CD4-positive, alpha-beta T cell treated with Interleukin-21 for 1 hour (primary cell): ENCODE results near the gene ITGA2B.
"Not testable (repeated sequence)": the region's sequence is repeated elsewhere in the genome, so short reads cannot be mapped to it uniquely, and the experiment has no call there.

Experiments
- DNase-seq: peaks from one replicate; pipeline ENCODE4 v3.0.0-alpha.2; 2020

The ITGA2B gene

DNA sequence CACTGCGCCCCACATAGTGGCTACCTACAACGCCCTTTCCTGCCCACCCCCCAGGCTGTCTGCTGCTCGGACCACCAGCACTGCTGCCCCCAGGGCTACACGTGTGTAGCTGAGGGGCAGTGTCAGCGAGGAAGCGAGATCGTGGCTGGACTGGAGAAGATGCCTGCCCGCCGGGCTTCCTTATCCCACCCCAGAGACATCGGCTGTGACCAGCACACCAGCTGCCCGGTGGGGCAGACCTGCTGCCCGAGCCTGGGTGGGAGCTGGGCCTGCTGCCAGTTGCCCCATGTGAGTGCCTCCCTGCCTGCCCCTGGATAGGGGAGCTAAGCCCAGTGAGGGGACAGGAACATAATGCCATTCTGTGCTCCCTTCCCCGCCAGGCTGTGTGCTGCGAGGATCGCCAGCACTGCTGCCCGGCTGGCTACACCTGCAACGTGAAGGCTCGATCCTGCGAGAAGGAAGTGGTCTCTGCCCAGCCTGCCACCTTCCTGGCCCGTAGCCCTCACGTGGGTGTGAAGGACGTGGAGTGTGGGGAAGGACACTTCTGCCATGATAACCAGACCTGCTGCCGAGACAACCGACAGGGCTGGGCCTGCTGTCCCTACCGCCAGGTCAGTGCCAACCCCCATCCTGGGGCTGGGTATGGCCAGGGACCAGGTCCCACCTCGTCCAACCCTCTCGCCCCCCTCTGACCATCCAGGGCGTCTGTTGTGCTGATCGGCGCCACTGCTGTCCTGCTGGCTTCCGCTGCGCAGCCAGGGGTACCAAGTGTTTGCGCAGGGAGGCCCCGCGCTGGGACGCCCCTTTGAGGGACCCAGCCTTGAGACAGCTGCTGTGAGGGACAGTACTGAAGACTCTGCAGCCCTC, 37.3 kb downstream of the ITGA2B start:
- DNase-seq: no peak

DNA sequence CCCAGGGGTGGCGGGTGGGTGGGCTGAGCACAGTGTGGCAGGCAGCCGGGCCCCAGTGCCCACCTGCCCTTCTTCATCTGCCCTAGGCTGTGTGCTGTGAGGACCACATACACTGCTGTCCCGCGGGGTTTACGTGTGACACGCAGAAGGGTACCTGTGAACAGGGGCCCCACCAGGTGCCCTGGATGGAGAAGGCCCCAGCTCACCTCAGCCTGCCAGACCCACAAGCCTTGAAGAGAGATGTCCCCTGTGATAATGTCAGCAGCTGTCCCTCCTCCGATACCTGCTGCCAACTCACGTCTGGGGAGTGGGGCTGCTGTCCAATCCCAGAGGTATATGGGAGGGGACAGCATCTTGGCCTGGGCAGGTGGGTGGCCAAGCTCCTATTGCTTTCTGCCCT, 38.0 kb downstream of the ITGA2B start:
- DNase-seq: no peak

DNA sequence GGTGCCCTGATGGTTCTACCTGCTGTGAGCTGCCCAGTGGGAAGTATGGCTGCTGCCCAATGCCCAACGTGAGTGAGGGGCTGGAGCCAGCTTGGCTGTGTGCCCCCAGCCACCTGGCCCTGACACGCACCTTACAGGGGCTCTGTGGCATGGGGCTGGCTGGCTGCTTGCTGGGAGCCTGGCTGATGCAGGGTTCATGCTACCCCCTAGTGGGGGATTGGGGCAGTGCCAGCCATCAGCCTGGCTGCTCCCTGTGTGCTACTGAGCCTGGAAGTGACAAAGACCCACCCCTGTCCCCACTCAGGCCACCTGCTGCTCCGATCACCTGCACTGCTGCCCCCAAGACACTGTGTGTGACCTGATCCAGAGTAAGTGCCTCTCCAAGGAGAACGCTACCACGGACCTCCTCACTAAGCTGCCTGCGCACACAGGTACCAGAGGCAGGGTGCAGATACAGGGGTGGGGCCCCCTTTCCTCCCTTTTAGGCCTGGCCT, 38.7 kb downstream of the ITGA2B start:
- peak; percentile 75 for DNase-seq

DNA sequence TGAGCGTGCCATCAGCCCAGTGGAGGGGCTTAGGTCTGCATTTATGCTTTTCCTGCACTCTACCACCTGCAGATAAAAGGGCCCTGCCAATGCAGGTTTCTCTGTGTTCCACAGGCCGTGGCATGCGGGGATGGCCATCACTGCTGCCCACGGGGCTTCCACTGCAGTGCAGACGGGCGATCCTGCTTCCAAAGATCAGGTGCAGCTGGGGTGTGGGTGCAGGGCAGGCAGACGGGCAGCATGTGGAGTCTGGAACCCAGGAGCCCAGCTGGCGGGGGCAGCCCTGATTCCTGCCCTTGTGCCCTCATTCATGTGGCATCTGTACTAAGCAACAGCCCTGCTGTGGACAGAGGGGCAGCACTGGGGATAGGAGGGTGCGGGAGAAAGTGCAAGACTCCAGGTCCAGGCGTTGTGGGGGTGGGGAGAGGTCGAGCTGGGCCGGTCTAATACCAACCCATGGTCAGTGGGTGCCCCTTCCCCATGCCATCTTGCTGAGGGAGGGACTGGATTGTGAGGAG, 39.8 kb downstream of the ITGA2B start:
- DNase-seq: no peak

DNA sequence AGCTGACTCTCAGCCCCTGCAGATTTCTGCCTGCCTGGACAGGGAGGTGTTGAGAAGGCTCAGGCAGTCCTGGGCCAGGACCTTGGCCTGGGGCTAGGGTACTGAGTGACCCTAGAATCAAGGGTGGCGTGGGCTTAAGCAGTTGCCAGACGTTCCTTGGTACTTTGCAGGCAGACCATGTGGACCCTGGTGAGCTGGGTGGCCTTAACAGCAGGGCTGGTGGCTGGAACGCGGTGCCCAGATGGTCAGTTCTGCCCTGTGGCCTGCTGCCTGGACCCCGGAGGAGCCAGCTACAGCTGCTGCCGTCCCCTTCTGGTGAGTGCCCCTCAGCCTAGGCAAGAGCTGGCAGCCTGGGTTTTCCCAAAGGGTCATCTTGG, 40.5 kb downstream of the ITGA2B start:
- DNase-seq: no peak

DNA sequence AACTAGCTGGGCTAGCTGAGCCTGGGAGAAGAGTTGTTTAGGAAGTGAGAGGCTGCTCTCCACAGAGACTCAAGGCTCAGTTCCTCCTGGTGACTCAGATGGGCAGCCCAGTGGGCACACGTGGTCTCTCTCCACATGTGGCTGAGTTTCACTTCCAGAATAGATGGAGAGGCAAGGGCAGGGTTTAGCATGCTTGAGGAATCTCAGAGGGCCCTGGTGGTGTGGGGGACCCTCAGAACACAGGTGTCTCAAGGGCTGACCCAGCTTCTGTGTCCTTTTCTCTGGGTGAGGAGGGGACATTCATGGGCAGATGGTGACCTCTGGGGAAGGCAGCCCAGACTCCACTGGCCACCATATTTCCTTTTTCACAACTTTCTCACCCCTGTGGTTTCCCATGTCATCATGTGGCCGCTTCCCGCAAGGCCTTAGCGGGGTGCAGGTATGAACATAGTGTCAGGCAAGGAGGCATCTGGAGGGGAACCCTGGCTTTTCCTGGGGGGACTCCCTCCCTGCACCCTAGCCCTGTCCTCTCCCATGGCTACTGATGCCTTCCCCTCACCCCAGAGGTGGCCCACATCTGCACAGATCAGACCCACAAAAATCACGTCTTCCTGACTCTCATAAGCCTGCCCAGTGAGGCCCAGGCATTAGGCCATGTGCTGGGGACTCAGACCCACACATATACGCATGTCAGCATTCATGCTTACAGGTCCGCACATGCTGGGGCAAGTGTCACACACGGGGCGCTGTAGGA, 41.0 kb downstream of the ITGA2B start:
- peak; percentile 29 for DNase-seq

DNA sequence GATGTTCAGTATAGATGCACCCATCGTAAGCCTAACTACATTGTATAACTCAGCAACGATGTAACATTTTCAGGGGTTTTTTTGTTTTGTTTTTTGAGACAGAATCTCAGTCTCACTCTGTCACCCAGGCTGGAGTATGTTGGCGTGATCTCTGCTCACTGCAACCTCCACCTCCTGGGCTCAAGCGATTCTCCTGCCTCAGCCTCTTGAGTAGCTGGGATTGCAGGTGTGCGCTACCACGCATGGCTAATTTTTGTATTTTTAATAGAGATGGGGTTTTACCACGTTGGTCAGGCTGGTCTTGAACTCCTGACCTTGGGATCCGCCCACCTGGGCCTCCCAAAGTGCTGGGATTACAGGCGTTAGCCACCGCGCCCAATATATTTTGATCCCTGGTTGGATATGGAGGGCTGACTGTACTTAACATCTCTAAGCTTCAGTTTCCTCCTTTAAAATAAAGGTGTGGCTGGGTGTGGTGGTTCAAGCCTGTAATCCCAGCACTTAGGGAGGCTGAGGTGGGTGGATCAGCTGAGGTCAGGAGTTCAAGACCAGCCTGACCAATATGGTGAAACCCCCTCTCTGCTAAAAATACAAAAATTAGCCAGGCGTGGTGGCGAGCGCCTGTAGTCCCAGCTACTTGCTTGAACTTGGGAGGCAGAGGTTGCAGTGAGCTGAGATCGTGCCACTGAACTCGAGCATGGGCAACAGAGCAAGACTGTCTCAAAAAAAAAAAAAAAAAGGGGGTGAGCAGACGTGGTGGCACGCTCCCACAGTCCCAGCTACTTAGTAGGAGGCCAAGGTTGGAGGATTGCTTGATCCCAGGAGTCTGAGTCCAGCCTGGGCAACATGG, 42.0 kb downstream of the ITGA2B start:
- not testable (repeated sequence) for DNase-seq

DNA sequence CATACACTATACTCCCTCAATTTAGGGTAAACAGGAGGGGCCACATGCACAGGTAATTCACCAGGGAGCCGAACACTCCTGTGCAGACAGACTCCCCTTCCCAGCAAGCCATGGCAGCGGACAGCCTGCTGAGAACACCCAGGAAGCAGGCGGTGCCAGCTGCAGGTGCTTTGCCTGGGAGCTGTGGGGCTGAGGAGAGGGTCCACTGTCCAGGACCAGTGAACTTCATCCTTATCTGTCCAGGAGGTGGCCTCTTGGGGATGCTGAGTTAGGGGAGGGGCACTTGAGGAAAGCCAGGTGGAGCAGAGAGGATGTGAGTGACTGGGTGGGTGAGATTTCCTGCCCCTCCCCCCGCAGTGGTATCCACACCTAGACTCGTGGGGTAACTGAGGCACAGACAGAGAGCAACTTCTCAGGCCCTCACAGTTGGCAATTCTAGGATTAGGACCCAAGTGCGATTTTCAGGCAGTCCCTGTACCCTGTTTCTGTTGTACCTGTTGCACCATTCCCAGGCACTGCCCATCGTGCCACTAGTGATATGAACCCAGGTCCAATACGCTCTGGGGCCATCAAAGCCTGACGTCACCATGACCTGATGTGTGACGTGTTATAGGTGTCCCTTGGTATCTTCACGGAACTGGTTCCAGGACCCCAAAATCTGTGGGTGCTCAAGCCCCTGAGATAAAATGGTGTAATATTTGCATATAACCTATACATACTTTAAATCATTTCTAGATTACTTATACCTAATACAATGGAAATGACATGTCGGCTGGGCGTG, 43.2 kb downstream of the ITGA2B start:
- no peak for DNase-seq

DNA sequence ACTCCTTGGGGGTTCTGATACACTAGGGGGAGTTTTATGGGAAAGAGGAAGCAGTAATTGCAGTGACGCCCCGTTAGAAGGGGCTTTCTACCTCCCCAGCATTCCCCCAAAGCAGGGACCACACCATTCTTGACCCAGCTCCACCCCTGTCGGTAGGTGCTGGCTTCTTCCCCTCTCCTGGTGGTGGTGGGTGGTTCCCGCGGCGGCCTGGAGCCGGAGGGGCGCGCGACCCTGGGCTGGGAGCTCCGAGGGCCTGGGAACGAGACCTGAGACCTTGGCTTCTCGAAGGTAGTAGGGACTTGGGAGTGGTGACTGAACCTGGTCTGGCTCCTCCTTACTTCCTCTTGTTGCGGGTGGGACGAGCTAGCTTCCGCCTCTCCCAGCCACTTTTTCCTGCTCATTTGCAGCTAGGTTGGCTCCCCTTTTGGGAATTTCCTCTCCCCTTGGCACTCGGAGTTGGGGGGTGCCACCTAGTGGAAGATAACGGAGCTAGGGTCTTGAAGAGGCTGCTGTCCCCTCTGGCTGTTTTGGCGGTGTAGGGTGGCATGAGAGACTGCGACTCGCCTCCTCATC, 43.9 kb downstream of the ITGA2B start:
- DNase-seq: peak; percentile 57

DNA sequence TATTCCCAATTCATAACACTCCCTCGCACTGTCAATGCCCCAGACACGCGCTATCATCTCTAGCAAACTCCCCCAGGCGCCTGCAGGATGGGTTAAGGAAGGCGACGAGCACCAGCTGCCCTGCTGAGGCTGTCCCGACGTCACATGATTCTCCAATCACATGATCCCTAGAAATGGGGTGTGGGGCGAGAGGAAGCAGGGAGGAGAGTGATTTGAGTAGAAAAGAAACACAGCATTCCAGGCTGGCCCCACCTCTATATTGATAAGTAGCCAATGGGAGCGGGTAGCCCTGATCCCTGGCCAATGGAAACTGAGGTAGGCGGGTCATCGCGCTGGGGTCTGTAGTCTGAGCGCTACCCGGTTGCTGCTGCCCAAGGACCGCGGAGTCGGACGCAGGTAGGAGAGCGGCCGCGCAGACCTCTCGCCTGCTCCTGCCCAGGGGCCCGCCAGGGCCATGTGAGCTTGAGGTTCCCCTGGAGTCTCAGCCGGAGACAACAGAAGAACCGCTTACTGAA, 44.5 kb downstream of the ITGA2B start, which contains the start of gene GRN:
GRN (plus strand) TSS at position 364 of the 515 bp plus-strand sequence. CDS start 3,863 bp downstream, outside the sequence.
- peak; percentile 90 for DNase-seq

DNA sequence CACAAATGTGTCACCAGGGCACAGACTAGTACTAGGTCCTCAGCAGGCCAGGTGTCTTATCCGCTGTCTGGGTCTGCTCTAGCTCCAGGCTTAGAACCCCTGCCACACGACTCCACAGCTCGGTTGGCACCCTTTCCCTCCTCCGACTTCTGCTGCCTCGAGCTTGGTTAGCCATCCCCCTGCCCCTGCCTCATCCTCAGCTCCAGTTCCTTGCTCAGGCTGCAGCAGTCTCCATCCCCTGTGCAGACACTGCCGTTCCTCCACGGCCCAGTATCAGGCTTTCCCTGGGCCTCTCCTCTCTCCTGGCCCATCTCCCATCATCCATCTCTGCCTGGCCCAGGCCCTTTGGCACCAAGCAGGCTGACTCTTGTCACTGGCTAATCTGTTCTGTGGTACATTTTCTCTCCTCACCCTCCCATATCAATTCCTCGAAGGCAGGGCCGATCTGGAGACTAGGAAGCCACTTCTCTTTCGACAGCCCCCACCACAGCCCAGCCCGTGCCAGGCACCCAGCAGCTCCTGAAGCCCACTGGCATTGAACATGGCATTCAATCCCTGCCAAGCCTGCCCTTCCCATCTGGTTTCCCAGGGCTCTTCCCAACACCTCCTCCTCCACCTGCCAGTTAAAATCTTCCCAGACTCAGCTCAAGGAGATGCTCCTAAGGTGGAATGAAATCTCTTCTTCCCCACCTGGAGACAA, 45.8 kb downstream of the ITGA2B start:
- no peak for DNase-seq

DNA sequence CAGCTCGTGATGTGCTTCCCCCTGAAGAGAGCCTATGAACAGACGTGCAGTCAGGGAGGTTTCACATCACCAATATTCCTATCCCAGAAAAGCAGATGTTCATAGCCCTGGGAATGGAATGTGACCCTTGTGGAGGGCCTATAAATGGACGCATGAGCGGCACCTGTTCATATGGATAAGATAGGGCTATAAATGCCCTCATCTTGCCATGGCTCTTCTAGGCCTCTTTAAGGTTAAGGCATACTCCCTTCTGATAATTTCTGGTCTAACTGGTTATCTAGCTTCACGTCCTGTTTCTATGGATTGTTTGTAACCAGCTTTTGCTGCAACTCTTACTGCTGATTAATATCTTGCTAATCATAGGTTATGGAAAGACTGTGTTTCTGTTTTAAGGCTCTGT, 48.9 kb downstream of the ITGA2B start:
- not testable (repeated sequence) for DNase-seq

DNA sequence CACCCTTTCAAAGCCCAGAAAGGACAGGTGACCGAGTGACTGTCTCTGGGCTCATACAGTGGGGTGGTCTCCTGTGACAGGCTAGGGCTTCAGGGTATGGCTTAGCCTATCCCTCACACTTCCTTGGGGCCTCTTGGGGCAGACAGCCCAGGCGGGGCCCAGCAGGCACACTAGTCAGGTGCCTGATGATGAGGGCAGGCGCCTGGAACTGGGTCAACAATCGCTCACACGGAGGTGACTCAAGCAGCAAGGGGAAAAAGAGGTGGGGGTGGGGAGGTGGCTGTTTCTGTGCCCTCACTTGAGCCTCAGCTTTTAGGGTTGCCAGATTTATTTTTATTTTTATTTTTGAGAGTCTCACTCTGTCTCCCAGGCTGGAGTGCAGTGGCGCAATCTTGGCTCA, 50.7 kb downstream of the ITGA2B start:
- DNase-seq: no peak

DNA sequence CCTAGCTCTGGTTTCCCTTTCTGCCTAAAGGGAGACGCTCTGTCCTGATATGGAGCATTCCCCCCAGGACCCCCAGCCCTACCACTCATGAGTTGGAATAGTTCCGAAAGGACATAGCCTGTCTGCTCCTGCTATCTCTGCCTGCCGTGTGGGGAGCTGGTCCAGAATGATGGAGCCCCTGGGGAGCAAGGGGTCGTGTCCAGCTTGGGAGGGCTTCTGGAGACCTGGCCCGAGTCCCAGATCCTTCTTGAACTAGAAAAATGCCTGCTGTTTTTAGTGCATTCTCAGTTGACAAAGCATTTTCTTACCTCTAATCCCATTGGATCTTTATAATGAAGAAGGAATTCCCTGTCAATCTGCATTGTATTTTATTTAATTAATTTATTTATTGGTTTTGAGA, 53.5 kb downstream of the ITGA2B start:
- no peak for DNase-seq

DNA sequence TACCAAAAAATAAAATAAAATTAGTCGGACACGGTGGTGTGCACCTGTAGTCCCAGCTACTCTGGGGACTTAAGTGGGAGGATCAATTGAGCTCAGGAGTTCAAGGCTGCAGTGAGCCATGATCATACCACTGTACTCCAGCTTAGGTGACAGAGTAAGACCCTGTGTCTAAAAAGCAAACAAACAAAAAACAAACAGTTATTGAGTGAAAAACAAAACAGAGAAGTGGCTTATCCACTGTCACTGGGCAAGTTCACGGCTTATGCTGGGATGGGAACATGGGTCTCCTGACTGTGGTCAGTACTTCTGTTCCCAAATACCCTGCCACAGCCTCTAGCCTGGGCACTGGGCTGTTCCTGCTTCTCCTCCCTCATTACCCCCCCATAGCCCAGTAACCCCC, 53.9 kb downstream of the ITGA2B start:
- DNase-seq: no peak

DNA sequence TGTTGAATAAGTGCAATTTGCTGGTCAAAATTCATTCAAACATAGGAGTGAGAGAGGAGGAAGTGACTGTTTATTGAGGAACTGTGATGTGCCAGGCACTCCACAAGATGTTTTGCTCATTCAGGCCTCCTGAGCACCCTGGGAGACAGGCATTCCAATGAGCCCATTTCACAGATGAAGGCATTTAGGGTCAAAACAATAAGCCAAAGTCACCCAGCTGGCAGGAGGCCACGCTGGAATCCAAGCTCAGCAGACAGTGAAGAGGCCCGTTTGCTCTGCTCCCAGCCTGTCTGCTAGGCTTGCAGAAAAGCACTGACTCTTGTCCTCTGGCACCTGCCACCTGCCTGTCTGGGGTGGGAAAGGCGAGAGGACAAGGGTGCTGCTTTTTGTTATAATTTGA, 54.7 kb downstream of the ITGA2B start:
- no peak for DNase-seq

DNA sequence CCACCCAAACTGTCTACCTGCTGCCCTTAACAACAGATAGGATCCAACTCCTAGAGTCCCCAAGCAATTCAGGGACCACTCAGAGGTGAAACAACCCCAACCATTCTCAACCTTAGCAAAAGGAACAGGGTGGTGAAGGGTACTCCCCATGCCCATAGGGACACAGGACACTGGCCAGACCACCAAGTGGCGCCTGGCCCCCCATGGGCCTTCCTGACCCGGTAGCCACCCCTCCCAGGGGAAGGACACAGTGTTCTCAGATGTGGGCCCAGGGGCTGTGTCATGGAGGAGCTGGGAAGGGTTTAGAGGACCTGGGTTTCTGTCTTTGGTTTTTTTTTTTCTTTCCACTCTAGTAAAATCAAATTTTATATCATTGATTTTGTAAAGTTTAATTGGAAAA, 55.1 kb downstream of the ITGA2B start:
- DNase-seq: no peak

DNA sequence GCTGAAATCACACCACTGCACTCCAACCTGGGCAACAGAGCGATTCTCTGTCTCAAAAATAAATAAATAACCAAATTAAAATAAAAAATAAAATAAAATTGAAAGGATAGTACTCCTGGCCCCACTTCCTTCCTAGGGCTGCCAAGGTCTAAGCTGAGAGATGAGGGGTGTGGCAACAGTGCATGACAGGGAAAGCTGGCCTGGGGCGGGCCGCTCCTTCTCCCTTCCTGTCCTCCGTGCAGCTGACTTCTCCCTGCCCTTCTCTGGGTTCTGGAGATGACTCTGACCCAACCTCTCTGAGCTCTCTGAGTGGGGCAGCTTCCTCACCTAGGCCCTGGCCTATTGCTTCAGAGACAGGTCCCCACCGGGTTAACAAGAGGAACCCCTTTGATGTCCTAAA, 56.1 kb downstream of the ITGA2B start:
- DNase-seq: no peak

DNA sequence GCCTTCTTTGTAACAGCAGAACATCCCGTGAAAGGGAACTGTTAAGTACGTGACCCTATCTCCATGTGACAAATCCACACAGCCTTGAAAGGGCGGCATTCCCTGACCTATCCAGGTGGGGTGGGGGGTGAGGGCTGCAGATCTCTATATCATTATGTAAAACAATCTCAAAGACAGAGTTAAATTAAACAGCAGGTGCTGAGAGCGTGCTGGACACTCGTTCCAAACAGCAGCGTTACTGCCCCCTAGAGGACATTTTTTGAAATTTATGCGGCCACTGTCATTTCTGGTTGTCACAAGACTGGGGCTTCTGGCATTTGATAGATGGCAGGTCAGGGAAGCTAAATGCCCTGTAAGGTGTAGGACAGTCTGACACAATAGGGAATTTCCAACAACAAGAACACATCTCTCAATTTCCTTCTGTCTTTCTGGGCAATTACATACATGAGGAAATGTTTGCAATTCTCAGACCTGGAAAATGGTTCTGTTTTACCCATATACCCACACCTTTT, 58.1 kb downstream of the ITGA2B start:
- peak; percentile 86 for DNase-seq

DNA sequence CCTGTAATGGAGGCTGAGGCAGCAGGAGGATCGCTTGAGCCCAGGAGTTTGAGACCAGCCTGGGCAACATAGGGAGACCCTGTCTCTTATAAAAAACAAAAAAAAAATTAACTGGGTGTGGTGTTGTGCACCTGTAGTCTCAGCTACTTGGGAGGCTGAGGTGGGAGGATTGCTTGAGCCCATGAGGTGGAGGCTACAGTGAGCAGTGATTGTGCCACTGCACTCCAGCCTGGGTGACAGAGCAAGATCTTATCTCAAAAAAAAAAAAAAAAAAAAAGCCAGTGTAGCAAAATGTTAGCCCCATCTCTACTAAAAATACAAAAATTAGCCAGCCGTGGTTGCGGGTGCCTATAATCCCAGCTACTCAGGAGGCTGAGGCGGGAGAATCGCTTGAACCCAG, 59.2 kb downstream of the ITGA2B start:
- DNase-seq: not testable (repeated sequence)
